SKM-1 (cell line): Measurements from ENCODE around the gene AHDC1.
"Not testable (repeated sequence)": the region's sequence is repeated elsewhere in the genome, so short reads cannot be mapped to it uniquely, and the experiment has no call there.

Experiments used
- DNase-seq: peaks from one replicate; lab custom pipeline; 2025; ENCODE audit not compliant: unreplicated experiment; lab: John Stamatoyannopoulos, UW

AHDC1 gene

DNA sequence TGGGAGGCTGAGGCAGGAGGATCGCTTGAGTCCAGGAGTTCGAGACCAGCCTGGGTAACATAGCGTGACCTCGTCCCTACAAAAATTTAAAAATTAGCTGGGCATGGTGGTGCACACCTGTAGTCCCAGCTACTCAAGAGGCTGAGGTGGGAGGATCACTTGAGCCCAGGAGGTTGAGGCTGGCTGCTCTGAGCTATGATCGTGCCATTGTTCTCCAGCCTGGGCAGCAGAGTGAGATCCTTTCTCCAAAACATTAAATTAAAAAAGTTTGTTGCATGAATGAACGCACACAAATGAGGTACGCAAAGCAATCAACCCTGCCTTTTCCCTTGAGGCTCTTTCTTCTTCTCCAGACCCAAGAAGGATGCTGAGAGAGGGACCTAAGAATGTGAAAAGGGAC lies 50.1 kb downstream of the AHDC1 start:
- DNase-seq, result not testable (repeated sequence)

DNA sequence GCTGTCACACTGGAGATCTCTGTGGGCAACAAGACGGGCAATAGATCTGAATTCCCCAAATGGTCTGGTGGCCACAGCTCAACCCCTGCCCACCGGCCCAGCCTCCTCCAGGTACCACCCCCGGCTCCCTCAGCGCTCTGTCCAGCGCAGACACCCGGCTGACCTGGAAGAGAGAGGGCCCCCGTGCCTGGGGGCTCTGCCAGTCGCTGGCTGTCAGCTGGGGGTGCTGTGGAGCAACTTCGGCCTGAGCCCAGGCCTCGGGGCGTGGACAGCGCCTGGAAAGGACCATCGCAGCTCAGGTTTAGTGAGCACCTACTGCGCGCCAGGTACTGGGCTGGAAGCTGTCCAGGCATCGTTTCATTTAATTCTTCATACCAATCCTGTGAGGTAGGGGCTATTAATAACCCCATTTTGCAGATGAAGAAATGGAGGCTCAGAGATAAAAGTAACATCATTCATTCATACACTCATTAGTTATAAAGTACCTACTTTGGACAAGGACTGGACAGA lies 51.0 kb downstream of the AHDC1 start:
- no peak for DNase-seq

DNA sequence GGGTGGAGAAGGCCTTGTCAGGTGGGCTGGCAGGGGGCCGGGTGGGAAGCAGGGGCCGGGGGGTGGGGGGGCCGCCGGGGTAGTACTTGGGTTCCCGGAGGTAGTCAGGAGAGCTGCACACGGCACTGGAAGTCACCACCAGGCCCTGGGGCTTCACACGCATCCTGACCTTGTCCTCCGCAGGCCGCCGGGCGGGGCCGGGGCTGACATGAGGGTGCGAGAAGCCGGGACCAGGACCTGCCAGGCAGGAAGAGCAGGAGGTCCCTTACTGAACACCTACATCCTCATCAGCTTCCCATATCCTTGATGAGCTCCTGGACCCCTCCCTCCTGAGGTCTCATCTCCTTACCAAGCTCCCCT lies 52.0 kb downstream of the AHDC1 start:
- DNase-seq, result no peak

DNA sequence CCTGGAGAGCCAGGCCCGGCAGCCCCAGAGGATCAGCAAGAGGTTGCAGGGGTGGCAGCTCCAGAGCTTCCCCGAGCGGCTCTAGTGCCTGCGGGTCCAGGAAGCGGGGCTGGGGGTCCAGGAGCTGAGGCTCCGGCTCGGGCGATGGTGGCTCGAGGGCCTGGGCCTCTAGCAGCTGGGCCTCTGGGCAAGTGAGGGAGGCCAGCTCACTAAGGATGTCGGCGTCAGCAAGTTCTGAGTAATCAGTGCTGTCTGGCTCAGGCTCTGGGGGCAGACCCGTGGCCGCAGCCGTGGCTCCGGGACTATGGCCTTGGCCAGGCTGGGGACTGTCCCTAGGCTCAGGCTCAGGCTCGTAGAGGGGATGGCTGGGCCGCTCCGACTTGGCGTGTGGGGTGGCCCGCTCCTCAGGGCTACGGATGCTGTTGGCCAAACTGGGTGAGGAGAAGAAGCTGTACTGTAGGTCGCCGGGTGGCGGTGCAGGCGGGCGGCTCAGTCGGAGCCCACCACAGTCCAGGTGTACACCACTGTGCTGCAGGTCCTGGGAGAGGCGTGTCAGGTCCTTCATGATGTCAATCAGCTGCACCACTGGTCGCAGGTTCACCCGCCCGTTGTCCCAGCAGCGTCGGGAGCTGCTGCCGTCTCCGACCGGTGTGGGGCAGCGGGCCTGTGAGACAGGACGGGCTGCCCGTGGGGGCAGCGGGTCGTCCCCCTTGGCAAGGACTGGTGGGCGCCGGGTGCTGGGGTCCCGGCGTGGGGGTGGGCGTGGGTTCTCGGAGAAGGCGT lies 52.6 kb downstream of the AHDC1 start:
- DNase-seq, result no peak

DNA sequence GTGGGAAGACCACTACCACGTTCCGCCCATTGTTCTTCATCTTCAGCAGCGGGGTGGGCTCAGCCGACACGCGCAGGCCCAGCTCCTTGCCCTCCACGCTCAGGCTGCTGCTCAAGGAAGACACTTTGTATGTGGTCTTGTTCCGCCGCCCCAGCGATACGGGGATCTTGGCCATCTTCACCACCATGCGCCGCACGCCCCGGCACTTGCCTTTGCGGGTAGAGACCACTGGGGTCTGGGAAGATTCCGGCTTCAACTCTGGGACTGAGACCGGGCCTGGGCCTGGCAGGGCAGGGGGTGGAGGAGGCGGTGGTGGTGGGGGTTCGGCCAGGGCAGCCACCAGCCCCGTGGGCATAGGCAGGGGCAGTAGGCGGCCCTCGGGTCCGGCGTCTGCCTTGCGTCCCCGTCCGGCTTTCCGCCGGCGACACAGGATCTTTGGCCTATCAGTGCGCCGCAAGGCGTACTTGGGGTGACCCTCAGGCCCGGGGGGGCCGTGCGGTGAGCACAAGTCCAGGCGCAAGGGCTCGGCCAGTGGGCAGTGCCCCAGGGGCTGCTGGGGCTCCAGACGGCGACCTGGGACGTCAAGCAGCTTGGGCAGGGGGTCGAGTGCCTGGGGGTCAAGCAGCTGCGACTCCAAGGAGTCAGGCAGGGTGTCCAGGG lies 53.3 kb downstream of the AHDC1 start:
- DNase-seq, result no peak

DNA sequence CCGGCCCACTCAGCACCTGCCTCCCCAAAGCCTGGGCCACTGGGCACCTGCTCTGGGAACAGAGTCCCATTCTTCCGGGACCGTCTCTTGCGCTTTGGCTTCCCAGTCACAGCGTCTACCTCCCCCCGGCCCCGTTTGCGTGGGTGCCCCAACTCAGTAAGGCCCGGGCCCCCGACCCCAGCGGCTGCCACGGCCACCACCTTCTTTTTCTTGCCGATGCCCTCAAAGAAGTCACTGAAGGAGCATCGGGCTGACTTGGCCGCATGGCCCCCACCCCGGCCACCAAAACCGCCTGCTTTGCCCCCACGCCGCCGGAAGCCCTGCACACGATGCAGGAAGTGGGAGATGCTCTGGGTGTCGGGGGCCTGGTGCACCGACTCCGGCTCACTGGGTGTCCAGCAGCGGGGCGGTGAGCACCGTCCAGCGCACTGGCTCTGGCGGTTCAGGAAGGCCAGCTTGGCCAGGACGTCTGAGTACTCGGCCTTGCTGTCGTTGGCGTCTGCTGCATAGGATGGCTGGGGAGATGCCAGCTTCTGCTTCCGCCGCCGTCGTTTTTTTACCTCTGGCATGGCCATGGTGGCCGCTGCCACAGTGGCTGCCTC lies 54.0 kb downstream of the AHDC1 start:
- no peak for DNase-seq

DNA sequence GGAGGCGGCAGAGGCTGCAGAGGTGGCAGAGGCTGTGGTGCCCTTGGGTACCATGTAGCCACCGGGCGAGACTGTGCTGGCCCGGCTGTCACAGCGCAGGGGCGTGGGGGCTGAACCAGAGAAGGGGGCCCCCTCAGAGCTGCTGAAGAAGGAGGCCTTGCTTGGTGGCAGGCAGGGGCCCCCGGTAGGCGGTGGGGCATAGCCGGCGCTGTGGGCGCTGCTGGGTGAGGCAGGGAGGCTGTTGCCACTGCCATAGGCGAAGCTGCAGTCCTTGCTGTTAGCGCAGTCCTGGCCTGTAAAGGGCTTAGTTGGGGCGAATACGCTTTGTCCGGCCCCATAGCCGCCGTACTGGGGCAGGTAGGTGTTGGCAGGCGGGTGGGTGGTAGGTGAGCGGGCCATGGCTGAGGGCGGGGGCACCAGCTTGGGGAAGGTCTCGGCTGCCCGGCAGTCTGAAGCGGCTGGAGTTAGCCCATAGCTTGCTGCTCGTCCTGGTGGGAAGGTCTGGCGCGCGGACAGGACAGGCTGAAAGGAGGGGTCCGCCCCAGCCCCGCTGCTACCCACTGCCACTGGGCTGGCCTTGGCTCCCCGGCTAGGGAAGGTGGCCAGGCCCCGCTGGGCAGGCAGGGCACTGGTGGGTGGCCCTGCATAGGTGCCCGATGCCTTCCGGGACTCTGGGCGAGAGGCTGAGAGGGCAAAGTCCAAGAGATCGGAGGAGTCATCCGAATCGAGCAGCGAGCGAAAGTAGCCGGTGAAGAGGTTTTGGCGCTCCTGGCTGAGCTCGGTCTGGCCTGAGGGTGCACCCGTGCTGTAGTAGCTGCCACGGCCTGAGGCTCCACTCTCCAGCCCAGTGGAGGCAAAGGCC lies 54.9 kb downstream of the AHDC1 start:
- DNase-seq, result no peak

DNA sequence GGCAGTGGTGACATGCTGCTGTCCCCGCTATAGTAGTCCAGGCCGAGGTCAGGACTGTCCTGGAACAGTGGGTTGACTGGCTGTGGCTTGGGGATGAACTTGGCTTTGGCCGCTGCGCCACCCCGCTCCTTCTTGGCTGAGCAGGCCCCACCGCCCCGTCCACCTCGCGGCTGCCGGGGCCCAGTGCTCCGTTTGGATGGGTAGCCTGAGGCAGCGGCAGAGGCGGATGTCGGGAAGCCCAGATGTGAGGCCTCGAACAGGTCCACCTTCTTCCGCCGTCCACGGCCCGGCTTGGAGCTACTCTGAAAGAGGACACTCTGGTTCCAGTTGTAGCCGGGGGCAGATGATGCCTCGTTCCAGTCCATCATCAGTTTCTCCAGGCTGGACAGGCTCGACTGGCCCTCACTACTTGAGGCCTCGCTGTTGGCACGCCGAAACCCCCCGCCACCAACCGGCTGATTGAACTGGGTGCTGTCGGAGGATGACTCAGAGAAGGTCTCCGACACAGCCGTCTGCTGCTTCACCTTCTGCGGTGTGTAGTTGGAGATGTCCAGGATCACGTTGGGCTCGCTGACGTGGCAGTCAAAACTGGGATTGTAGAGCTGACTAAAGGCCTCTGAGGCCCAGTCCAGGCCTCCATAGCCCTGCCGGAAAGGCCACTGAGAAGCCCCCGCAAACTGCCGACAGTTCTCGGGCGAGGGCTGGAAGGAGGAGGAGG lies 55.6 kb downstream of the AHDC1 start:
- no peak for DNase-seq

DNA sequence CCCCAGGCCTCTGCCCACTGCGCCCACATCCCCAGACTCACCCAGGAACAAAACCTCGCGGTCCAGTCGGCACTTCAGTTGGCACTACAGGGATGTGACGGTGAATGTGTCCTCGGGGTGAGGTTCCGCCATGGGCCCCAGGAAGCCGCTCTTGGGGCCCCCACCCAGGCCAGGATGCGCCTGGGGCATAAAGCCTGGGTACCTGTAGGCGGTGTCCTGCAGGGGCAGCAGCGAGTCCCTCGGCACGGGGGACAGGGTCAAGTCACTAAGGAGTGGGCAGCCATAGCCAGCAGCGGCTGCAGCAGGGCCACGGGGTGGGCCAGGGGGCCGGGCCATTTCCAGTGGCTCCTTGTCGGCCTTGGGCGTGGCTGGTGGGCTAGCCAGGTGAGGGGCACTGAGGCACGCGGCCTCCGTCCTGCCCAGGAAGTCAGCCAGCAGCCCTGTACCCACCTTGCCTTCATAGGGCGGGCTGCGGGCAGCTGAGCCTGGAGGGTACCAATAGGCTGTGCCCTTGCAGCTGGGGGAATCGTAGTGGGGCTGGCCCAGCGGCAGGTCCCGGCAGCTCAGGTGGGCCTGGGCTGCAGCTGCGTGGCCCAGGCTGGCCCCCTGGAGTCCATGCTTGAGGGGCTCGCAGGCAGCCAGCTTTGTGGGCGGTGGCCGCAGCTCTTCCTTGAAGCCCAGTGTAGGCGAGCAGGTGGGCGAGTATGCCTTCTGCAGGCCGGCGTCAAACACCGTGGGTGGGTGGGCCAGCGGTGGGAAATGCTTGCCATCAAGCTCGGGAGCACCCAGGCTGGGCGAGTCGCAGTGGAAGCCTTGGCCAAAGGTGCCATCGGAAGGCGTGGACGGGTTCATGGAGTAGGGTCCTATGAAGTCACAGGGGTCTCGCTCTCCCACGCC lies 56.5 kb downstream of the AHDC1 start:
- no peak for DNase-seq

DNA sequence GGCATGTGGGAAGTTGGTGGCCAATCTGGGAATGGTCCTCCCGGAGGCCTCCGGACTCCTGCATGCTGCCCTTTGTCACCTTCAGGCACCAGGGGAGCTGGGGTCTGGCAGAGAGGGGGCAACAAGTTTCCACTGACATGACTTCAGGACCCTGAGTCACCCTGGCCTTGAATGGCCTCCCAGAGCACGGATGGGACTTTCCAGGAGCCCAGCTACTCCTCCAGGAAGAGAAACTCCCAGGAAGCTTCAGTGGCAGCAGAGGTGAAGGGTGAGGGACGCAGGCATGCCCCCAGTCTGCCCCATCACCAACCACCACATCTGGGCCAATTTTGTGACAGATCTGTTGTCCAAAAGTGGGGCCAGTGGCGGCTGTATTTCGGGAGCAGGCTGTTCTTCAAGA lies 58.1 kb downstream of the AHDC1 start:
- DNase-seq, result no peak

DNA sequence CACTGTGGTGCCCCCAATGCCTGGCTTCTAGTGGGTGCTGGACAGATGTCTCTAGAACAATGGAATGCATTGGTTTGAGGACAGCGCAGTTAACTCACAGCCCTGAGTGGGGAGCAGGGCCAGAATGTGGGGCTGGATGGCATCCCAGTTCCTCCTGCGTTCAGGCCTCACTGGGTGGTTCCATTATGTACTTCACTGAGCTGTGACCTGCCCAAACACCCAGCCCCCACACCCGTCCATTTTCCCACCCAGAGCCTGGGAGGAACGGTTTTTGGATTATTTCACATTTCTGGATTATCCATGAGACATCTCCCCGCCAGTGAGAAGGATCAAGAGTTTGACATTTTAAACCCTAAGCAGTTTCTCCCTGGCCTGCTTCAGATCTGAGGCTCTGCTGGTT lies 58.7 kb downstream of the AHDC1 start:
- no peak for DNase-seq

DNA sequence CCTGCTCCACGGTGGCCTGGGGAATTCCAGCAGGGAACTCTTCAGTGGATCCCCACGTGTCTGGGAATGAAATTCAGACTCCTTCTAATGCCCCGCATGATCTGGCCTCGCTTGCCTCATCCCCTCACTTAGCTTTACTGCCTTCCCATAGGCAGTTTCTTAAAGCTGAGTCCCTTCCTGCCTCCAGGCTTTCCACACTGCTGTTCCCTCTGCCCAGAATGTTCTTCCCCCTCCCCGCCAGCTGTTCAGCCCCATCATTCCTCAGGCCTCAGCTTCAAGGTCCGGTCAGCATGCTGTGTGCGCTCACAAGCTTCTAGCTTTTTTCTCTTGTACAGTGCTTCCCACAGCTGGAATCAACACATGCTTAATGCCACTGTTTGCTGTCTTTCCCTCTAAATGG lies 59.1 kb downstream of the AHDC1 start:
- DNase-seq, result no peak

DNA sequence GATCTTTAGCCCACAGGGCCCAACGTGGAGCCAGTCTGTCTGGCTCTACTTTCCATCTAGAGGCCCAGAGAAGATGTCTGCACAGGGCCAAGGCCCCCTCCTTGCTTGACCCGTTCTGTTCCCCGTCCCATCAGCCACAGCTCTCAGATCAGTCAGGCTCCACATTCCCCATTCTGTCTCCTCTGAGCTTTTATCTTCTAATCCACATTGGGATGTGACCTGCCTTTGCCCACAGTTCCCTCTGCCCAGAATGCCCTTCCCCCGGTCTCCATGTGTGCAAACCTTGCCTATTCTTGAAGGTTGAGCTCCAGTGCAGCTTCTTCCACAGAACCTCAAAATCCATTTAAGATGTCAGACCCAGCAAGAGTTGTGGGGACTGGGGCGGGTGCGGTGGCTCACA lies 60.7 kb downstream of the AHDC1 start:
- no peak for DNase-seq

DNA sequence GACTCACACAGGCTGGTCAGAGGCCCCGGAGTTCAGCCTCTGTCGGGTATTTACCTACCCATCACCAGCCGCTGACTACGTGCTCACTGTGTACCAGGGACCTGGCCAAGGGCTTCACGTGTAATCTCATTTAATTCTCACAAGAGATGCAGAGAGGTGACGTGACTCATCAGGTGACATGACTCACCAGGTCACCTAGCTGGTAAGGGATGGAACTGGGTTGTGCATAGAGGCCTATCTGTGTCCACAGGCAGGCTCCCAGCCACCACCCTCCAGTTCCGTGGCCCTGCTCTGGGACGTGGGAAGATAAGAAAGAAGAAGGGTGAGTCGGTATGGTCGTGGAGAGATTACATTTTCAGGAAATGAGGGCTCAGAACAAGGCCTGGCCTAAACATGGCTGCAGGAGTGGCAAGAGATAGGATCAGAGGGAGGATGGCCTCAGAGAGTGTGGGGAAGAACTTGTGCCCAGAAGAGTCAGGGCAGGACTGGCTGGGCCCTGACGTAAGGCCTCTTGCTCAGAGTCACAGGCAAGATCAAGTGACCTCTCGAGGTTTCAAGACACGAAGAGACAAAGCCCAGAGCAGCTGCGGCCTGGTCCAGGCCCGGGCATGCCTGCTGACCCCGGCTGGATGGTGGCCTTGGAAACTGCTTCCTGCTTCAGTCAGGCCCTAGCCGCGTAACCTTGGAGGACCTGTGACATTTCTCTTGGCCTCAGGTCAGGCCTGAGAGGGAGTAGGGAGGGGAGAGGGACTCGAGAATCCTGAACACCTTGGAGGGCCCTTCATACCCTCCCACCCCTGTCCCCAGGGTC lies 61.3 kb downstream of the AHDC1 start:
- no peak for DNase-seq

DNA sequence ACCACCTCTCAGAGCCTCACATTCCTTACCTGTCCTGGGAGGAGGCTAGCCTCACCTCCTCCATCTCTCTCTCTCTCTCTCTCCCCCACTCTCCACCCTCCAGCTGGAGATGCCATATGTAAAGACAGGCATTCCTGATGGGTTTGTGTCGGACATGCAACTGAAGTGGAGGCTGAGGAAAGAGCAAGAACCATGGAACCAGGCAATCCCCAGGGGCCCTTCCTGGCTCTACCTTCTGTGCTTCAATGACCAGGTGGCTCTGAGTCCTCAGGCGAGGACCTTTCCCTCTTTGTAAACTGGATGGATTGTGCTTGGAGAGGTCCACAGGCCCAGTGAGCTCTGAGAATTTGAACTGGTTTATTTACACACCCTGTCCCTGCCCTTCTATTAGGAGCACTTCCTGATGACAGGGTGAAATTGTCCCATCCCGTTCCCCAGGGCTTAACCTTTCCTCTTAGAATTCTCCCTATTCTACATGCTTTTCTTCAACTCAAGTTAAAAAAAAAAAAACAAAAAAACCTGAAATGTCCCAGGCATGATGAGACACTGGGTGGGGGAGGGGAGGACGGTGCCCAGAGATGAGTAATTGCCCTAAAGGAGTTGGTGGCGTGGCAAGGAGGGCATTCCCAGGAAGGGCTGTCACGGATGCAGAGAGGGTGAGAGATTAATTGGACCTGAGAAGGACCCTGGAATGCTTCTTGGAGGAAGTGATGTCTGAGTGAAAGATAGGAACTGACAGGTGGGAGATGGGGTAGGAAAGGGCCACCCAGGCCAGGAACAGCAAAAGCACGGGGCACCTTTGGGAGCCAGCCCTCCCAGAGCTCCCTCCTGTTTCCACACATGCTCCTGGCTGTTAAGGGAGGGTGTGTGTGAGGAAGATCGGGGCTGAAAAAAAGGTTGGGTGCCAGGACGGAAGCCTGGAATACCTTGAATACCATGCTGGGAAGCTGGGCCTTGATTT lies 63.8 kb downstream of the AHDC1 start:
- DNase-seq, result no peak

DNA sequence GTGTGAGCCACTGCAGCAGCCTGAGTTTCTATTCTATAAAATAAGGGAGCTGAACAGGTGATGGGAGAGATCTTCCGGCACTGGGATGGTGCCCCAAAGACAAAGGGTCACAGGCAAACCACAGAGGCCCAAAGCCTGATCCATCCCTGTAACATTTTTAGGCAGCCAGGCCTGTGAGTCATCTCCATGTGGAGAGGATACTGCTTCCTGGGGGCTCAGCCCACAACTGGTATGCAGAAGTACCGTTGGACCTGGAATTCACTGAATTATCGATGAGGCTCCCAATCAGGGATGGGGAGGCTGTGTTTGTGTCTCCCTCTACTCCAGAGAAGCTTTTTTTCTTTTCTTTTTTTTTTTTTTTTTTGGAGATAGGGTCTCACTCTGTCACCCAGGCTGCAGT lies 65.2 kb downstream of the AHDC1 start:
- no peak for DNase-seq

DNA sequence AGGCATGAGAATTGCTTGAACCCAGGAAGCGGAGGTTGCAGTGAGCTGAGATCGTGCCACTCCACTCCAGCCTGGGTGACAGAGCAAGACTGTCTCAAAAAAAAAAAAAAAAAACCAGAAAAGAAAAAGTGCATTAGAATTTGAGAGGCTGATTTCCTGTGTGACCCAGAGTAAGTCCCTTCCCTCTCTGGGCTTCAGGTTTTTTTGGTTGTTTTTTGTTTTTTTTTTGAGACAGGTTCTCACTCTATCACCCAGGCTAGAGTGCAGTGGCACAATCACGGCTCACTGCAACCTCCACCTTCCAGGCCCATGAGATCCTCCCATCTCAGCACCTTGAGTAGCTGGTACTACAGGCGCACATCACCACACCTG lies 65.7 kb downstream of the AHDC1 start:
- DNase-seq, result not testable (repeated sequence)

DNA sequence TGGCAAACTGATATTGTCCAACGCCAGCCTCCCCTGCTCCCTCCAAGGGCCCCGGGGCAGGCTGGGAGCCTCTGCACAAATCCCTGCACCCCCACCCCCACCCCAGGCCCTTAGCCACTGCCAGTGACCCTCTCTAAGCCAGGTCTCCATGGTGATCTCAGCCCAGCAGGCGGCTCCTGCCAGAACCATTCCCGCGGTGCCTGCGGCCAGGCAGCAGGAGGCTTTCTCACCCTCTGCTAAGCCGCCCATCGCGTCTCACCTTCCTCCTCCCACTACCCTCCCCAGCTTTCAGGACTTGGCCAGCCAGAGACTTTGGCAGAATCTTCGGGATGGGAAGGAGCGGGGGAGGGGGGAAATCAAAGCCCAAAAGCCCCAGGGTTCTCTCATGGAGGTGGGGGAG lies 67.2 kb downstream of the AHDC1 start:
- DNase-seq, result no peak
